GM19099 (cell line): ENCODE results near the gene FAM83G.

Experiments
- POLR2A ChIP-seq: IDR thresholded peaks from 3 replicates; pipeline ENCODE4 v1.6.1; 2011; ENCODE audit warnings: low read depth; ENCODE audit not compliant: insufficient read length; ENCODE audit errors: extremely low read depth

The FAM83G gene

GRCh38 chr17:18950346-18950745 lies 54.2 kb downstream of the FAM83G start:
- TF ChIP-seq POLR2A, result no peak

- TF ChIP-seq POLR2A, result no peak
These were observed 55.0 kb downstream of the FAM83G start for GRCh38 chr17:18949566-18949965.

- TF ChIP-seq POLR2A, result no peak
These were observed 56.0 kb downstream of the FAM83G start for GRCh38 chr17:18948476-18949006.

DNA sequence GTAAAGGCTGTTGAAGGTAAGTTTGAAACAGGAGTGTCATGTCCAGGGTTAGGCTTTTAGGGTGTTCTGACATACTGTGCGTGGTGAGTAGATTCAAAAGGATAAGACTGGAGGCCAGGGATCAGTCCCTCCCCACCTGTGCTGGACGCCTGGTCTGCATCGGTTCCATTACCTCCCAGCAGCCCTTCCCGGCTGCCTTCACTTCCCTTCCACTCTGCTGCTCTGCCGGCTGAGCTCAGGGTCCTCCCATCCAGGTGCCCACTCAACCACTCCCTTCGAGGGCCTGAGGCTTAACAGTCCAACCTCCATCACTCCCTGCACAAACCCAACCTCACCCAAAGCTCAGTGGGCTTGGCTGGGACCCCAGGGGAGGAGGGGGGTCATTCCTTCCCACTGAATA lies 56.7 kb downstream of the FAM83G start:
- no peak for TF ChIP-seq POLR2A

- no peak for TF ChIP-seq POLR2A
These were observed 58.0 kb downstream of the FAM83G start for GRCh38 chr17:18946536-18946935.

DNA sequence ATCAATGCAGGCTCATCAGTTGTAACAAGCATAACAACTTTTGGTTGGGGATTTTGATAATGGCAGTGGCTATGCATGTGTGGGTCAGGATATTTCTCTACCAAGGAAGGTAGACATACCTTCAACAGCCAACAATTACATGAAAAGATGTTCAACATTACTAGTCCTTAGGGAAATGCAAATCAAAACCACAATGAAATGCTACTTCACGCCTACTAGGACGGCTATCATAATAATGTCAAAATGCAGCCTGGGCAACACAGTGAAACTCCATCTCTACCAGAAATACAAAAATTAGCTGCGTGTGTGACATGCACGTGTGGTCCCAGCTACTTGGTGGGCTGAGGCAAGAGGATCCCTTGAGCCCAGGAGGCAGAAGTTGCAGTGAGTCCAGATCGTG lies 59.9 kb downstream of the FAM83G start:
- no peak for TF ChIP-seq POLR2A

GRCh38 chr17:18938692-18939023 lies 65.9 kb downstream of the FAM83G start:
- TF ChIP-seq POLR2A, result no peak

DNA sequence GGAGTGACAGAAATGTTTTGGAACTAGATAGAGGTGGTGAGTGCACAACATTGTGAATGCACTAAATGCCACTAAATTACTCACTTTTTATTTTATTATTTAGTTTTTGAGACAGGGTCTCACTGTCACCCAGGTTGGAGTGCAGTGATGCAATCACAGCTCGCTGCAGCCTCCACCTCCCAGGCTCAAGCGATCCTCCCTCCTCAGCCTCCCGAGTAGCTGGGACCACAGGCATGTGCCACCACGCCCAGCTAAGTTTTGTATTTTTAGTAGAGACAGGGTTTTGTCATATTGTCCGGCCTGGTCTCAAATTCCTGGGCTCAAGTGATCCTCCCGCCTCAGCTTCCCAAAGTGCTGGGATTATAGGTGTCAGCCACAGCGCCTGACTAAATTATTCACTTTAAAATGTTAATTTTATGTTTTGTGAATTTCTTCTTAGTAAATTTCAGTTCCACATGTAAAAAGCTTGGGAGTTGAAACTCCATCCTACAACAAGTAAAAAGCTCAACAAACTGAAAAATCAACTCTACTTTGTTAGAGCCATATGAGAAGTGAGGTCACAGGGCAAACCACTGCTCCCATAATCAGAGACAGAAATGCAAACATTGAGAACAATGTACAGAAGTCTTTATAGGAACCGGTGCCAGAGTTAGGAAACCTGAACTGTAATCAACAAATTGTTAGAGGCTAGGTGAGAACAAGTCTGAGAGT lies 66.4 kb downstream of the FAM83G start:
- TF ChIP-seq POLR2A, result no peak

GRCh38 chr17:18933102-18934058 lies 71.2 kb downstream of the FAM83G start:
- TF ChIP-seq POLR2A, result no peak

GRCh38 chr17:18932360-18933055 lies 72.1 kb downstream of the FAM83G start:
- TF ChIP-seq POLR2A, result no peak

GRCh38 chr17:18928628-18929125 lies 75.9 kb downstream of the FAM83G start:
- no peak for TF ChIP-seq POLR2A

GRCh38 chr17:18925187-18925586 lies 79.4 kb downstream of the FAM83G start:
- TF ChIP-seq POLR2A, result no peak

DNA sequence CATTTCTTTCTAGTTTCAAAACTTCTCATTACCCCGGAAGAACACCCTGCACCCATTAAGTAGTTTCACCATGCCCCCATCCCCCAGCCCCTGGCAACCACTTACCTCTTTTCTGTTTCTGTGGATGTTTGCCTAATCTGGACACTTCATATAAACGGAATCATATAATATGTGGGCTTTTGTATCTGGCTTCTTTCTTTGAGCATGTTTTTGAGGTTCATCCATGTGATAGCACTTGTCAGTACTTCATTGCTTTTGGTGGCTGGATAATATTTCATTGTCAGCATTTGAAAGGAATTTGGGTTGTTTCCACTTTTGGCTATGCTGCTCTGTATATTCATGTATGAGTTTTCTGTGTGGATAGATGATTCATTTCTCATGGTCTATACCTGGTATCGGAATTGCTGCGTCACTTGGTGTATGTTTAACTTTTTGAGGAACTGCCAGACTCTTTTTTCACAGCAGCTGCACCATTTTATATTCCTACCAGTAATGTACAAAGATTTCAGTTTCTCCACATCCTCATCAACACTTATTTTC lies 82.6 kb downstream of the FAM83G start:
- TF ChIP-seq POLR2A, result no peak

- TF ChIP-seq POLR2A, result peak; percentile 19
These were observed 83.1 kb downstream of the FAM83G start for GRCh38 chr17:18921485-18921884.
